Activated T-helper 1 cell treated with anti-CD3 and anti-CD28 coated beads, Interleukin-2, amount 50 U/mL, for 16 hours (primary cell): Measurements from ENCODE around the gene KIF23.
A peak's percentile ranks its signal among the peaks of the same experiment; 100 is the strongest.

Source experiments
- DNase-seq, 2 donors: peaks; one replicate each; pipeline ENCODE4 v3.0.0-alpha.2; 2020; ENCODE audit warnings: low read depth in 1 of 2, low spot score in 1 of 2

The KIF23 gene

DNA sequence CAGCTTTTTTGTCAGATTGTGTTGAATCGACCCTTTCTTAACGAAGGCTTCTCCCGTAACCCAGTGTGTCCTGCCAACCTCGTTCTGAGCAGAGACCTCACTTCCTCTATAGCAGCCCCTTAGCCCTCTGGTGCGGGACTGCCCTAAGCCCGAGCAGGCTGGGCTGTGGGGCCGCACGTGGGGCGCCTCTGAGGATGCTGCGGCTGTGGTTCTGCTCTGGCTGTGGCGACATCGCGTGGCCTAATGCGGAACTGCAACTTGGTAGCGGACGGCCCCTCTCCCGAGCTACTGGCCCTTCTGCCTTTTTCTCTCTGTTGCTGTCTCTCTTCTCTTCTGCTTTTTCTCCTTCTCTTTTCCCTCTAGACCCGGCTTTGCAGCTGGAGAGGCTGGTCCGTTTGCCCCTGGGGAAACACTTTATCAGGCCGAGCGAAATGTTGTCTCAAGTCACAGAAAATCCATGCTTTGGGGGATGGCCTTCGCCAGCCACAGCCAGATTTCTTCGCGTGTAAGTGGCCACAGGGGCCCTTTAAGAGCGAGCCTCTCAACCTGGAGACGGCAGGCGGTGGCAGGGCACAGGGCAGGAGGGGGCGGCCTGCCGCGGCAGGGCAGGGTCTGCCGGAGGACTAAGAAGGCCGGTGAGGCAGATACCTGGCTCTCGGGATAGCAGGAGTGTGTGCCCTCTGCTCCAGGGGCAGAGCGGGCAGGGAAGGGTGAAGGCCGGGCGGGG lies 19.4 kb upstream of the KIF23 start:
- DNase-seq, result peak; percentile 72 to 82

DNA sequence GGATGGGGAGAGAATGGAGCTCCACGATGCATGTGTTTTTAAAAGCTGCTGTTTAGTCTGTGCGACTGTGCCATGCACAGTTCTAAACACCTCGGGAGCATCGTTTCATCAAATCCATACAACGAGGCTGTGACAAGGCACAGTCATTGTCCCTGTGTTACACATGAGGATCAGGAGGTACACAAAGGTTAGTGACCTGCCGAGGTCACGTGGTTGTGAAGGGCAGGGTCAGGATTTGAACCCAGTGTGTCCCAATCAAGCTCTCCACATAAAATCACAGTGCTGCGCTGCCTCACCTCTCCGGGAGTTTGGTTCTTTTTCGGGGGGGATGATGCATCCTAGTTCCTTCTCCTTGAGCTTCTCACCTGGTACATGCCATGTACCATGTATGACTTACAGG lies 18.7 kb upstream of the KIF23 start:
- no peak for DNase-seq

DNA sequence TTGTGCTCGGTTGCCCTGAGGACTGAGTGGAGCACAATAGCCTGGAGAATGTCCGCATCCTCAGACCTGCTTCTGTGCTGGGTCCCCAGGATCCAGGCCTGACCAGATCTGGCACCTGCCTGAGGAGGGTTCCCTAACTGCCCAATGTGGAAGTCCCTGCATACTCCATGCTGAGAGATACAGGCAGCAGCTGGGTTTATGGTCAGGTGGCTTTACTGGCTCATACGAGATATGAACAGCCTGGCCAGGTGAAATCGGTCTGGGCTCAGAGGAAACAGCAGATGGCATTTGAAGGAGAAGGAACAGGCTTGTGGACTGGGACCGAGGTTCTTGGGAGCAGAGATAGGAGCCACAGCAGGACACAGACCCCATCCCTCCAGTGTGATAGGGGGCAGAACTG lies 18.2 kb upstream of the KIF23 start:
- no peak for DNase-seq

DNA sequence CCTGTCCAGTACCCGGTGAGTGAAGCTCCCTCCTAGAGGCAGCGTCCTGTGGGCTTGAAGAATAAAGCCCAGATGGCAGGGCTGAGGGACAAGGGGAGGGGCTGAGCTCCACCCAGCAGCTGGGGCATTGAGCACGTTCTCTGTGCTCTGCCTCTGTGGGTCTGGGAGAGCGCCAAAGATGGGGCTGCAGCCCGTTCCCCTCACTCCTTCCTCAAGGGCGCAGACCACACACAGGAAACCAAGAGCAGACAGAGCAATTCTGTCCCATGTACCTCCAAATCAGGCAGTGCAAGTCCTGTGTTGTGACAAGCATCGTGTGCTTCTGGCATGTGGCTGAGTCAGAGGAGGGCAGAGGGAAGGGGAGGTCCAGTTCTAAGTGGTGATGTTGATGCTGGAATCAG lies 15.7 kb upstream of the KIF23 start:
- DNase-seq, result no peak

DNA sequence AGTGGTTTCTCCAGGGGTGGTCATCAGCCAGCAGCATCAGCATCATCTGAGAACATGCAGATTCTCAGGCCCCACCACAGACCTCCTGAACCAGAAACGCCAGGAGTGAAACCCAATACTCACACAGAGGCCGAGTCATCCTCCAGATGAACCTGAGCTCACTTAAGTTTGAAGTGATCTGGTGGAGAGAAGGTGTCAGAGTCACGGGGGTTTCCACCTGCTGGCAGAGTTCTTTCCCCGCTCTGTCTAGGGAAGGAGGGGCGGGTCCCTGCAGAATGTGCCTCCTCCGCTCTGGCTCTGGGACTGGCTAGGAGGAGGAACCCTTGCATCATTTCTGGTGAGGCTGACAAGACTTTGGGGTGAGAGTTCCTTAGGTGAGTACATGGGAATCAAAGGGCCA lies 13.3 kb upstream of the KIF23 start:
- DNase-seq, result no peak

DNA sequence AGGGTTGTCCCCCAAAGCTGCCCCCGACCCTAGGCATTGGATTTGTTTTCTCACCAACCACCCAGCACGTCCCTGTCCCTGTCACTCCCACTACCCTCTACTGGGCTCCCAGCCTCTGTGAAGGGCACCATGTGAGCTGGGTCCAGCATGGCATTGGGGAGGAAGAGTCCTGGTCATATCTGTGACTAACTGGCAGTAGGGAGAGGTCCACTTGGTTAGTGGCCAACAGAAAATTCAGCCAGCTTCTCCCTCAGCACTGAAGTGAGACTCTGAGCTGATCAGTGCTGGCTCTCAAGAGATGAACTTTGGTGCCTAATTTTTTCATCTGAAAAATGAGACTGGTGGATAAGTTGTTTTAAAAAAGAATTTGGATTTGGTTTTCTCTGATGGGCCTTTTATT lies 11.3 kb upstream of the KIF23 start:
- DNase-seq, result no peak

DNA sequence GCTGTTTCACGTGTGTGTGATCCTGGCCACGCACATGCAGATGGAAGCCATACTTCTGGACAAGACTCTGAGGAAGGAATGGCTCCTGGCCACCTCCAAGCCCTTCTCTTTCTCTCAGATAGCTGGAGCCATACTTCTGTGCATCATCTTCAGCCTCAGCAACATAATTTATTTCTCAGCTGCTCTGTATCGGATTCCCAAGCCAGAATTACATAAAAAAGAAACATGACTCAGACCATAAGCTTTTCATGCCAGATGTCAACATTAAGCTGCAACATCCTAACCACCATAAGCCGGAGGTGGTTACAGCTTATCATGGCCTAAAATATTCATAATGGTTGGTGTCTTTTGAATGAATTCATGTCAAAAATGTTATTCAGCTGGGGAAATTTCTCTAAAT lies 10.6 kb upstream of the KIF23 start:
- no peak for DNase-seq

DNA sequence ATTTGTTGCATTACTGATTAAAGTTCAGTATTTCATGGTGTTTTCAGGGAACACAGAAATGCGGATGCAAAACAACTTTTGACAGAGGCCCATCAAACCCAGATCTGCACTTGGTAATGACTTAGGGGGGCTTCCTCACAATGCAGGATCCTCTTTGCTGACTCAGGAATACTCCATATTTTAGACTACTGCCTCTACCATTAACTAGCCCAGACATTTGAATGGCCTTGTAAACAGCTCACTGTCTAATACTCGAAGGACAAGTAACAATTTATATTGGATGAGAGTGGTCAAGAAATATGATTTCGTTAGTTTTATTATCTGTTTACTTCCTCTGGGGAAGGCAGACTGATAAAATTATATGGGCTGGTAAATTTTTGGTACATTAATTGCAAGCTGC lies 9.0 kb upstream of the KIF23 start:
- DNase-seq, result no peak

DNA sequence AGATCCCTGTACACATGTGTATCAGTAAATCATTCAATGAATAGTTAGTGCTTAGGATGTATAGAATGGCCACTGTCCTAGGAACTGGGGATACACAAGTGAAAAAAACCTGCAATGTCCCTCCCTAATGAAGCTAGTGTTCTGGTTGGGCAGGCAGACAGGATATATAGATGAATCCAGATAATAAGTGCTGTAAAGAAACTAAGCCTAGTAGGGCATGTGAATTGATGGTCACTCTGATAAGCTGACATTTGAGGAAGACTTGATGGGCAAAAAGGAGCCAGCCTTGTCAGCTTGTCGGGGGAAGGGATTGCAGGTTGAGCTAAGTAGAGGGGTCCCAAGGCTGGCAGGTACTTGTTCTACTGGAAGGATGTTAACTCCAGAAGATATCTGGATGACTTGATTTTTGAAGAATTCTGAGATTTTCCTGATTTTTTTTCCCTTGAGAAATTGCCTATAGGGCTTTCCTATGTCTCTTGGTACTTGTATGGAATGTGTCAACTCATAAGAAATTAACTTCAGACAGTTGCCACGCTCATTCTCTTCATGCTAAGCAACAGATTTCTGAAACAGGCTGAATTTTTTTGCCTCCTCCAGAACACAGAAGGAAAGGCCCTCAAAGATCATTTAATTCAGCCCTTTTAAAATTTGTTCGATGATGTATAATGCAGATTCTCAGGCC lies 6.3 kb upstream of the KIF23 start:
- DNase-seq, result no peak

DNA sequence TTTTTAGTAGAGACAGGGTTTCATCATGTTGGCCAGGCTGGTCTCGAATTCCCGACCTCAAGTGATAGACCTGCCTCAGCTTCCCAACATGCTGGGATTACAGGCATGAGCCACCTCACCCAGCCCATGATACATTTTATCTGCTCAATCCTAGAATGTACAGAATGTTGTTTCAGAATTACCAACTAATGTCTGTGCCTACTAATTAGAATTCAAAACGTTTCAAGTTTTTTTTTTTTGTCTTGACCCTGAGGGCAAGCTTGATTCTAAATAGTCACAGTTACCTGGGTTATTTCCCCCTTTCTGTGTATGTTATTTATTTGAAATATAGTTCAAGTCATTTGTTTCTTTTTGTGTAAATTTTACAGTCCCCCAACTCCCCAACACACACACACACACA lies 5.3 kb upstream of the KIF23 start:
- no peak for DNase-seq

DNA sequence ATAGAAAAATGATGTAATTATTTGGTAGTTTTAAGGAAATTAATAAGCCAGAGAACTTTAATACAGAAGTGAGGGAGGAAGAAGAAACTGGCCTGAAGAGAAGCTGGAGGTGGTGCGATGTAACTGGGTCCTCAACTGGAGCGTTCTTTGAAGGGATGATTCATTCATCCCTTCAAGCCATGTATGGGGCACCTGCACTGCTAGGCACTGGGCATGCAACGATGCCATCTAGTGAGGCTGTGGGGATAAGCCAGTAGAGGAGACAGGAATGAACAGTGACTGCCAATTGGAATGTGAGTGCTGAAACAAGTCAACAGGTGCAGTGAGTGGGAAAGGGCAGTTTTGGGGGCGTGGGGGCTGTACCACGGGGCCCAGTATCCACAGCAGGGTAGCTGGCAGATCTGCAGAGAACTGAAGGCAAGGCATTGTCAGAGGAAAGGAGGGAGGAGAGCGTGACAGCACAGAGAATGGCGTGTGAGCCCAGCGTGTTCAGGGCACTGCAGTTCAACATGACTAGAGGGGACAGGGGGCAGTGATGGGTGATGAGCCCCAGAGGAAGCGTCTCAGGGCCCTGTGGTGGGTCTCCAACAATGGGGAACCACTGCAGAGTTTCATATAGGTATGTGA lies 3.8 kb upstream of the KIF23 start:
- no peak for DNase-seq

DNA sequence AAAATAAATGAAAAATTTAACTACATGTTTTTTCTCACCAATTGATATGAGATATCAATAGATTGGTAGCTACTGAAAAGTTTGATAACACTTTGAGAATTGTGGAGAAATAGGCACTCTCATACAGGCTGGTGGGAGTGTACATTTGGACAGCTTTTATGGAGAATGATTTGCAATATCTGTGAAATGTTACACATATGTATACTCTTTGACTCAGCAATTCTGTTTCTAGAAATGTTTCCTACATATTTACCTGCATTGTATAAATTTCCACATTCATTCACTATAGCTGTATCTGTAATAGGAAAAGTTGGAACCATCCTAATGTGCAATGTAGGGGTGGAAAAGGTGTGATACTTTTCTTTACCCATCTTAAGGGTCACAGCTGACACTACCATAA lies 1.9 kb upstream of the KIF23 start:
- no peak for DNase-seq

DNA sequence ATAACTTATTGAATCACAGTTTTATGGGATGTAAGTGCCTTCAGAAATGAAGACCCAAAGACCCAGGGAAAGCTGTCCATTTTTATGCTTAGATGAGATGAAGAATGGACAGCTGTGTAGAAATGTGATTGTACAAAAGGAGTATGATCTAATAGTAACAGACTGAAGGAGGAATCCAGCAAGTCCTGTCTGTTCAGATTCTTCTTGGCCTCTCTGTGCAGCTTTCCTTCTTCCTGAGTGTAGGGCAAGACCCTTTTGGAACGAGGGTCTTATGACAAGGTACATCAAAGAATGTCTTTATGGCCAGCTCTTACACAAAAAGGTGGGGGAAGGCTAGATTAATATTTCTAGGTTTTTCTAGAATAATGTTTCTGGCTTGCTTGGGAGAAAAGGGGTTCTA lies 1.4 kb upstream of the KIF23 start:
- no peak for DNase-seq

DNA sequence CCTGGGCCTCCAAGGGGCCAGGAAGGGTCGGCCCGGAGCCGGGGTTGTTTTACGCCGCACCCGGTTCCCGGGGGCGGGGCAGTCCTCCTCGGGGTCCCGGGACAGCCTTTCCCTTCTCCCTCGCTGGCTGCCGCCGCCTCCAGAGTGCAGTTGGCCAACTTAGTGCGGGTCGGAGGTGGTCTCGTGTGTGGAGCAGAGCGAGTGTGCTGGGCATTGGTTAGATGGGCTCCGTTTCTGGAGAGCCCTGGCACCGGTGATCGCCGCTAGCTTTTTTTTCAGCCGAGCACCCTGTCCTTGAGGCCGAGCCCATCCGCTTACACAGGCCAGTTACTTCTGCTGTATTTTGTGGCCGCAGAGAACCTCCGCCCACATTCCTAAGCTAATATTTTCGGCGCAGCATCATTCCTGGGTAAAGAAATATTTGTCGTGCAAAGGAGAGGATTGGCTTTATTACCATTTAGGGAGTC lies 585 bp downstream of the KIF23 start:
- no peak for DNase-seq

DNA sequence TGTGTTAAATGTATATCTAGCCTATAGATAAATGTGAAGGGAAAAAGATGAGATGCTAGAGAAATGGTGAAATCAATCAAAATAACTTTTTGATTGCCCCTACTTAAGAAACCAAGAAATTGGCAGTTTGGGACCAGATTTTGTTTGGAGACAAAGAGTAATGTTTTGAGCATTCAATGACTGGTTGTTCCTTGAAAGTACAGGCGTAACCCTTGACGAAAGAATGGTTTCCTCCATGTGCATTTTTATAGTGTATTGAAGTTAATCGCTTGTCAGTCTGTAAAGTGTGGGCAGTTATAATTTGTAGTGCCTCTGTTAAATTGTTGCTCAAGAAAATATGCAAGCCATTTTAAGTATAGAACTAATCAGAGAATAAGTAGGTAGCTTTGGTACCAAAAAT lies 1.2 kb downstream of the KIF23 start:
- no peak for DNase-seq

DNA sequence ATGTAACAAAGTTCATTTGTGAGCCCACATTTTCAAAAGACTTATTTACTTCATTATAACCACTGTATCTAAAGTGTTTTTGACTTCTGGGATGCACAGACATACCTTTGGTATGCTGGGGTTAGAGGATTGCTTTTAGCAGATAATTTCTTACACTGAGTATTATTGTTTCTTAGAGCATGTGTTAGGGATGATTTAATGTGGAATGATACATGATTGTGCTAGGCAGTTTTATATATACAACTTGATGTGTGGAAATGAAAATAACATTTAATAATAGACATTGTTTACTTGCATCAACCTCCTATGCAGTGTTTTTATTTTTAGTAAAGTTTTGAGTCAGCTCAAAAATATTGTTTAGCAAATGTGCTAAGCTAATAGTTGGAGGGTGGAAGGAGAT lies 3.4 kb downstream of the KIF23 start:
- DNase-seq, result no peak

DNA sequence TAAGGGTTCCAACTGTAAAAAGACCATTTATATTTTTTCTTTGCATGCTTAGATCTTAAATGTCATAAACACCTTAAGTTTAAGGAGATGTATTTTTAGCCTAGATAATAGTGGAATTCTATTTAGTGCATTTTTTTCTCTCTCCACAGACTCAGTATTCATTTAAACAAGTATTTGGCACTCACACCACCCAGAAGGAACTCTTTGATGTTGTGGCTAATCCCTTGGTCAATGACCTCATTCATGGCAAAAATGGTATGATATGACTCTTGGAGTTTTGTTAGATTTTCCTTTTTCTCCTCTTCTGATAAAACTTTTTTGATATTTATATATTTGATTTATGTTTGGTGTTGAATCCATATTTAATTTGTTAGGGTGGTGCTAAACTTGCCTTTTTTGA lies 7.3 kb downstream of the KIF23 start:
- no peak for DNase-seq

DNA sequence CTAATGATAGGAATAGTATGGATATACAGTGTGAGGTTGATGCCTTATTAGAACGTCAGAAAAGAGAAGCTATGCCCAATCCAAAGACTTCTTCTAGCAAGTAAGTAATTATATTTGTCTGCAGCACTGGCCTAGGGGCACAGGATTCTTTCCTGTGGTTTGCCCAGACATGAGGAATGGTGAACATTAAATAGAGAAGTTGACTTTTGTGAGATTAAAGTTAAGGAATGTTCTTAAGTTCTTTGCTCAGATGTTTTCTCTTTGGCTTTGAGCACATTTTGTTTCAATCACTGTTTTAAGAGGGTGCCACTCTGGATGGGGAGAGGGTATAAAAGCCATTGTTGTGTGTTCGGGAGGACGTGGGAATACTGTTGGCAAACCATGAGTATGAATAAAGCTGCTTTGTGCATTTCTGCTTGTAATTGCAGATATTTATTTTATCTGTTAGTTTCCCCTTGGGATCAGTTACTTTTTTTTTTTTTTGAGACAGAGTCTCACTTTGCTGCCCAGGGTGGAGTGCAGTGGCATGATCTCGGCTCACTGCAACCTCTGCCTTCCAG lies 8.3 kb downstream of the KIF23 start:
- no peak for DNase-seq

DNA sequence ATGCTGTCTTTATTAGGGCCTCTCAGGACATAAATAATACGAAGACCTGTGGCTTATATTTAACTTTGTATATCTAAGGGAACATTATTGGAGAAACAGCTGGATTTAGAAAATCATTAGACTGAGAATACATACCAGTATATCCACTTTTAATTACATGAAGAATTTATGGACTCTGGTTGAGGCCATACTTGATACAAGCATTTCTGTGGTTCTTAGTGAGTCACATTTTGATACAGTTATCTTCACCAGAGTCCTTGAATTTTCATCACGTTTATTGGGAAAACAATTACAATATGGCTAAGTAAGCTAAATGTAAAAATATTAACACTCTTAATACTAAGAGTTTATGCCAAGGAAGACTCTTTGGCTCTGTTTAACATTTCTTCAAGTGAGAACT lies 9.9 kb downstream of the KIF23 start:
- DNase-seq, result no peak

DNA sequence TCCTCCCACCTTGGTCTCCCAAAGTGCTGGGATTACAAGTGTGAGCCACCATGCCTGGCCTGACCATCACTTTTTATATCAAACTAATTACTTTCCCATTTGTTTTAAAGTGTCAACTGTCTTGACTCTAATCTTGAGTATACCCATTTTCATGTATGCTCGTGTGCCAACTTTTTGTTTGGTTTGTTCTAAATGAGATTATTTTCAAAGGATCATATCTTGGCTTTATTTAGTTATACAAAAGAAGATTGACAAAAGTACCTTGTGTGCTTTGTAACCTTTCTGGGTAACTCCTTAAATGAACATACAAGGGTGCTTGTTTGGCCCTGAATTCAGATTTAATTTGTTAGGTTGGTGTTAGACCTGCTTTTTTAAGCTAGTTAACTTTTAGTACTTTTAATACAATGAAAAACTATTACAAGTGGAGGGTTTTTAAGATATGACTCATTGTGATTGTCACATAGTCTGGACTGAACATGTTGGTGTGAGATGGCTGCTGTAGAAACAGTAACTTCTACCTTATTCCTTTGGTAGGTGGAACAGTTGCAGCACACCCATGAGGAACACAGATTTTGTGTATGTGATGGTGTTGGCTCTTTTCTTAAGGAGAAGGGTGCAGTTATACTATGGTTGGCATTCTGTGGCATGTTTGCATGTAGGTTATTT lies 10.7 kb downstream of the KIF23 start:
- no peak for DNase-seq

DNA sequence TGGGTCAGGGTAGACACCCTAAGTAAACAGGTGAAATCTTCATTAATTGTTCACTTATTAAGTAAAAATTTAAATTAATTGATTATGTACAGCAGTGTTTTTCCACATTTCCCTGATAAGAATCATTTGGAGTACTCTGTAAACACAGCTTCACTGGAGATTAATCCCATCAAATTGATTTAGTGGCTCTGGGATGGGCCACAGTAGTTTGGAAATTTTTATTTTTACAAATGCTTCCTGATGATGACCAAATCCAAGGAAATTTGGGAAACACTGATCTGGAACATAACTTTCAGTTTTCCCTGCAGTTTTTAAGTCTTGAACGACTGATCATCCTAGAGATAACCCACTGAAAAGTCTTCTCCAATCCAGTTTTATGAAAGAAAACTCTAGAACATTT lies 19.7 kb downstream of the KIF23 start:
- DNase-seq, result no peak

DNA sequence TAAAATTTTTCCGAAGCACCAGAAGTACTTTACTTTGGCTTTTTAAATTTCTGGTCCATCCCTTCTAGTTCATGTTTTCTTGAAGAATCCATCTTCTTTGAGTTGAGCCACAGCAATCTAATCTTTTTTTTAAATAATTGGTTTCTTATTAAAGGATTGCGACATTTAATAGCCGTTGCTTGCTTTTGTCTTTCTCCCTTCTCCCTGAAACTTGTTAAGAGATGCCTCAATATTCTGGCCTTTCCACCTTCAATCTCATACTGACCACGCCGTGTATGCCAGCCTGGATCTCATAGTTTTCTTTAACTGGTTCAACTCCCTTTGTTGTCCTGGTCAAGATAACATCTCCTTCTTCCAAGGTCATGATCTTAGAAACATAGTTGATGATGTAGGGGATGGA lies 20.1 kb downstream of the KIF23 start:
- DNase-seq, result no peak
